Measurements from ENCODE around the gene METTL26. TPM values are rescaled to one million over a fixed set of nuclear protein-coding genes. Genes with fewer than 3 reads are reported as not detected.

The METTL26 gene
- total RNA-seq, 1 donor from 2014 or later, result 79.2 TPM

GRCh38 chr16:627454-628239, 8.5 kb downstream of the METTL26 start:
- intact Hi-C loops (cut with micrococcal nuclease), result no loop called here

- intact Hi-C loops (cut with micrococcal nuclease), result no loop called here
Measured at GRCh38 chr16:626787-627453, 9.2 kb downstream of the METTL26 start.

- intact Hi-C loops (cut with micrococcal nuclease), result no loop called here
Measured at GRCh38 chr16:625977-626765, 9.9 kb downstream of the METTL26 start.

- intact Hi-C loops (cut with micrococcal nuclease), result no loop called here
Measured at GRCh38 chr16:625117-625976, 10.8 kb downstream of the METTL26 start.

- intact Hi-C loops (cut with micrococcal nuclease), result no loop called here
Measured at GRCh38 chr16:624526-625070, 11.5 kb downstream of the METTL26 start.

- intact Hi-C loops (cut with micrococcal nuclease), result no loop called here
Measured at GRCh38 chr16:622920-623280, 13.2 kb downstream of the METTL26 start.

- intact Hi-C loops (cut with micrococcal nuclease), result no loop called here
Measured at GRCh38 chr16:621526-622105, 14.5 kb downstream of the METTL26 start.

- intact Hi-C loops (cut with micrococcal nuclease), result no loop called here
Measured at GRCh38 chr16:620700-621525, 15.2 kb downstream of the METTL26 start.

- intact Hi-C loops (cut with micrococcal nuclease), result no loop called here
Measured at GRCh38 chr16:619476-620100, 16.5 kb downstream of the METTL26 start.

- intact Hi-C loops (cut with micrococcal nuclease), result no loop called here
Measured at GRCh38 chr16:617855-618254, 18.2 kb downstream of the METTL26 start.

- intact Hi-C loops (cut with micrococcal nuclease), result no loop called here
Measured at GRCh38 chr16:616733-617586, 19.1 kb downstream of the METTL26 start.

GRCh38 chr16:615122-615521, 21.0 kb downstream of the METTL26 start:
- intact Hi-C loops (cut with micrococcal nuclease), result no loop called here

- intact Hi-C loops (cut with micrococcal nuclease), result loop anchor here (2.0 kb wide), 1 partner anchor 32 kb away; no protein-coding TSS in a partner anchor
Measured at GRCh38 chr16:610513-611381, 25.4 kb downstream of the METTL26 start.

- intact Hi-C loops (cut with micrococcal nuclease), result loop anchor here (2.0 kb wide), 1 partner anchor 31 kb away; no protein-coding TSS in a partner anchor
Measured at GRCh38 chr16:609984-610383, 26.1 kb downstream of the METTL26 start.

- intact Hi-C loops (cut with micrococcal nuclease), result no loop called here
Measured at GRCh38 chr16:609316-609715, 26.8 kb downstream of the METTL26 start.

GRCh38 chr16:608019-608418, 28.1 kb downstream of the METTL26 start:
- intact Hi-C loops (cut with micrococcal nuclease), result no loop called here

- intact Hi-C loops (cut with micrococcal nuclease), result no loop called here
Measured at GRCh38 chr16:606656-607307, 29.3 kb downstream of the METTL26 start.

Measured in T-helper 1 cell treated with Interleukin-12 subunit alpha and Interleukin-12 subunit beta and Interleukin-4 antibody, amounts not matched to agents 30 ng/mL and 1 ng/mL, for 36 hours (primary cell).